ENCODE results near the gene NRP1. TPM values are rescaled to one million over a fixed set of nuclear protein-coding genes. Genes with fewer than 3 reads are reported as not detected.

Gene NRP1
- total and polyA plus RNA-seq, 2 donors (not counting 3 experiments of a cell fraction or from before 2014, with no cell fraction given) = 122 to 306 TPM

- H3K4me2 ChIP-seq (ENCODE audit: insufficient read depth, low read length) = no peak overlapping the region
- CTCF ChIA-PET = interaction anchor here (2.2 kb wide), 1 partner anchor 70 kb away, joined by 8 read pairs; no protein-coding TSS in a partner anchor
These were observed 148.3 kb downstream of the NRP1 start for GRCh38 chr10:33186150-33186549.

More at GRCh38 chr10:33186150-33186549, 148.3 kb downstream of the NRP1 start:
- no TSS peak for BruUV-seq (replicated peaks)
- DNase-seq (ENCODE audit: low read depth, low spot score) (no peak), FAIRE-seq (no peak)
- Histone ChIP-seq H3K36me3 (ENCODE audit: control insufficient read depth in 2 of 2, extremely low read depth in 1 of 2, insufficient read depth in 2 of 2, low read length in 2 of 2) (peaks cover 15 to 26% of the 10 kb centered on the region in 2 experiments), H3K4me1 (ENCODE audit: control insufficient read depth, extremely low read depth, insufficient read depth, low read length) (no peaks in the 10 kb centered on the region), H3K79me2 (ENCODE audit: control insufficient read depth, insufficient read depth, low read length) (no peaks in the 10 kb centered on the region), H3K27me3 (ENCODE audit: control insufficient read depth in 2 of 2, insufficient read depth in 2 of 2, low read length in 2 of 2) (no peaks in the 10 kb centered on the region), H3K9ac (replicated peaks; ENCODE audit: extremely low read depth, insufficient read depth, low read length) (no peak overlapping the region), H2AFZ (ENCODE audit: low read depth, low read length) (no peak overlapping the region), H3K27ac (ENCODE audit: insufficient read depth, low read depth, low read length) (no peak overlapping the region), H3K4me3 (replicated peaks in 1 of 3; ENCODE audit: insufficient read depth in 1 of 3, low read depth in 1 of 3, low read length in 3 of 3) (no peak overlapping the region), H3K9me1 (replicated peaks; ENCODE audit: control insufficient read depth, extremely low read depth, insufficient read depth, low read length) (no peaks in the 10 kb centered on the region), H3K9me3 (replicated peaks; ENCODE audit: control insufficient read depth, insufficient read depth, low read length) (no peaks in the 10 kb centered on the region), H4K20me1 (replicated peaks; ENCODE audit: control insufficient read depth, extremely low read depth, insufficient read depth, low read length) (no peaks in the 10 kb centered on the region)
- POLR2A ChIA-PET = no interaction called here
- intact Hi-C loops (cut with micrococcal nuclease) (no loop called here), dilution Hi-C loops (cut with MboI; ENCODE audit: extremely low pct_ligation_motif_present, low sequenced_read_pairs) (no loop called here)
- TF ChIP-seq MYC (IDR thresholded peaks at IDR 0.05; ENCODE audit: low read depth, low read length) (no peak), JUN (IDR thresholded peaks at IDR 0.05; ENCODE audit: borderline replicate concordance, insufficient read depth, insufficient read length, low read depth) (no peak), POLR2AphosphoS5 (IDR thresholded peaks at IDR 0.05; ENCODE audit: insufficient read depth, low read depth, low read length) (no peak), GATA2 (IDR thresholded peaks at IDR 0.05; ENCODE audit: insufficient read depth, insufficient read length, low read depth, low read length) (no peak), MAX (IDR thresholded peaks at IDR 0.05; ENCODE audit: insufficient read depth, insufficient read length) (no peak), CTCF (IDR thresholded peaks at IDR 0.05; ENCODE audit: extremely low read depth in 1 of 2, insufficient read depth in 1 of 2, low read depth in 1 of 2, low read length in 2 of 2) (no peak), FOS (IDR thresholded peaks at IDR 0.05; ENCODE audit: borderline replicate concordance, insufficient read depth, low read length) (no peak), EZH2 (IDR thresholded peaks at IDR 0.05; ENCODE audit: borderline replicate concordance, low read depth, low read length, severe bottlenecking) (no peak), POLR2A (IDR thresholded peaks at IDR 0.05; ENCODE audit: low read depth, low read length) (no peak)

Measured in endothelial cell of umbilical vein (primary cell).